MG63 (cell line): ENCODE data around the gene PTGIS. TPM values are rescaled to one million over a fixed set of nuclear protein-coding genes. Genes with fewer than 3 reads are reported as not detected.
A peak's percentile ranks its signal among the peaks of the same experiment; 100 is the strongest.

Experiments used
- DNase-seq: peaks from one replicate; pipeline ENCODE4 v3.0.0-alpha.2; 2020
- H3K27me3 ChIP-seq: fragments of 250-450 bp; sonication (Bioruptor Pico); 2 replicates; pipeline ENCODE4 v1.5.1; 2020; ENCODE audit warnings: mild to moderate bottlenecking, moderate library complexity
- H3K36me3 ChIP-seq: fragments of 250-450 bp; sonication (Bioruptor Pico); 2 replicates; pipeline ENCODE4 v1.5.1; 2020; ENCODE audit warnings: mild to moderate bottlenecking, moderate library complexity
- H3K4me3 ChIP-seq: fragments of 250-450 bp; sonication (Bioruptor Pico); 2 replicates; pipeline ENCODE4 v1.5.1; 2020; ENCODE audit warnings: mild to moderate bottlenecking, moderate library complexity
- H3K9me3 ChIP-seq: fragments of 250-450 bp; sonication (Bioruptor Pico); 2 replicates; pipeline ENCODE4 v1.5.1; 2020; ENCODE audit warnings: mild to moderate bottlenecking, moderate library complexity
- total RNA-seq: library from RNA; depleted of rRNA; stranded (reverse); fragments of >200 nt; shearing (Covaris generic); gene quantifications from 2 replicates; pipeline ENCODE4 v1.2.3, GENCODE V29; 2014; ENCODE audit warnings: low replicate concordance

PTGIS gene
- total RNA-seq, 1 experiment from 2014 or later: 6.2 TPM

DNA sequence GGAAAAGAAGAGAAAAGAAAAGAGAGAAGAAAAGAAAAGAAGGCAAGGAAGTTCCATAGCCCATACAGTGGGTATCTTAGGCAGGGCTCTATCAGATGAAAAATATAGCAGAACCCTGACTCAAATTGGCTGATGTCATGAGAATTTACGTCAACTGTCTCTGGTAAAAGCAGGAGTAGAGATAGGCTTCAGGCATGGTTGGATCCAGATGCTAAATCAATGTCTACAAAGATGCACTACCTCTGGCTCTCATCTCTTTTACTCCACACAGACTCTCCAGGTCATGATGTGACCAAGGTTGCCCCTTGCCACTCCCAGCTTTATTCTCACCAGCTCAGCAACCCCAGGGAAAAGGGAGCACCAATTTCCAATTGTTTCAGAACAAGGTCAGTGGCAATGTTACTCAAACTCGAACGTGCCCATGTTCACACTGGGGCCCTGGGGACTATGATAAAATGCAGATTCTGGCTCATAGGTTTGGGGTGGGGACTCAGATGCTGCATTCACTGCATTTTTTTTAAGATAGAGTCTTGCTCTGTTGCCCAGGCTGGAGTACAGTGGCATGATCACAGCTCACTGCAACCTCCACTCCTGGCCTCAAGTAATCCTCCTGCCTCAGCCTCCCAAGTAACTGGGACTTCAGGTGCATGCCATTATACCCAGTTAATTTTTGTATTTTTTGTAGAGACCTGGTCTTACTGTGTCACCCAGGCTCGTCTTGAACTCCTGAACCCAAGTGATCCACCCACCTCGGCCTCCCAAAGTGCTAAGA is 33.4 kb upstream of the PTGIS start:
- no peak for DNase-seq
- no peaks in the 10 kb centered on the region for H3K27me3 ChIP-seq
- no peak overlapping the region for H3K4me3 ChIP-seq
- H3K9me3 ChIP-seq: no peaks in the 10 kb centered on the region
- H3K36me3 ChIP-seq: no peaks in the 10 kb centered on the region

DNA sequence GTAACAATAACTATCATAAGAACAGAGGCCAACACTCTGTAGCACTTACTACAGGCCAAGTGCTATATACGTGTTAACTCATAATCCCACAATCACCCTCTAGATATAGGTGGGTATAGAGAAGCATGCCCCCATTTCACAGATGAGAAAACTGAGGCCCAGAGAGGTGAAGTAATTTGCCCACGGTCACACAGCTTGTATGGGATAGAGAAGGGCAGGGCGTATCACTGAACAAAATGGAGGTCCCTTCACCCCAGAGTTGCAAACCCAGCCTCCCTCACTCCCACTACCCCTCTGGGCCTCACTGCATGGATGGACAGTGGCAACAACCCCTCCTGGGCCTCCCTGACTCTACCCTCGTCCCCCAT is 31.8 kb upstream of the PTGIS start:
- Histone ChIP-seq H3K9me3 (no peaks in the 10 kb centered on the region), H3K4me3 (no peak overlapping the region), H3K27me3 (no peaks in the 10 kb centered on the region), H3K36me3 (no peaks in the 10 kb centered on the region)
- DNase-seq: no peak

GRCh38 chr20:49597825-49598395 is 30.0 kb upstream of the PTGIS start:
- H3K9me3 ChIP-seq: no peaks in the 10 kb centered on the region
- no peaks in the 10 kb centered on the region for H3K27me3 ChIP-seq
- DNase-seq: no peak
- H3K36me3 ChIP-seq: no peaks in the 10 kb centered on the region
- no peak overlapping the region for H3K4me3 ChIP-seq

- DNase-seq: peak; percentile 71
- Histone ChIP-seq H3K36me3 (no peaks in the 10 kb centered on the region), H3K9me3 (no peaks in the 10 kb centered on the region), H3K4me3 (no peak overlapping the region), H3K27me3 (no peaks in the 10 kb centered on the region)
These were observed 28.0 kb upstream of the PTGIS start for GRCh38 chr20:49595811-49596561.

DNA sequence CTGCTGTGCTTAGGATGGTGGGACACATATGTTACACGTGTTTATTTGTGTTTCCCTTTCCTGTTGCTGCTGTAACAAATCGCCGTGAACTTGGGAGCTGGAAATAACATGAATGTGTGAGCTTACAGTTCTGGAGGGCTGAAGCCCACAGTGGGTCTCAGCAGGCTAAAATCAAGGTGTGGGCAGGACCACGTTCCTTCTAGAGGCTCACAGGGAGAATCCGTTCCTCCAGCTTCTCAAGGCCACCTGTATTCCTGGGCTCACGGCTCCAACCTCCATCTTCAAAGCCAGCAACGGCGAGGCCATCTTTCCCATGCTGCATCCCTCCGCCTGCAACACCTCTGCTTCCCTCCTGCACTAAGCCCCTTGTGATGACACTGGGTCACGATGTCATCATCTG is 27.4 kb upstream of the PTGIS start:
- H3K9me3 ChIP-seq: no peaks in the 10 kb centered on the region
- no peaks in the 10 kb centered on the region for H3K27me3 ChIP-seq
- no peak for DNase-seq
- no peaks in the 10 kb centered on the region for H3K36me3 ChIP-seq
- no peak overlapping the region for H3K4me3 ChIP-seq

DNA sequence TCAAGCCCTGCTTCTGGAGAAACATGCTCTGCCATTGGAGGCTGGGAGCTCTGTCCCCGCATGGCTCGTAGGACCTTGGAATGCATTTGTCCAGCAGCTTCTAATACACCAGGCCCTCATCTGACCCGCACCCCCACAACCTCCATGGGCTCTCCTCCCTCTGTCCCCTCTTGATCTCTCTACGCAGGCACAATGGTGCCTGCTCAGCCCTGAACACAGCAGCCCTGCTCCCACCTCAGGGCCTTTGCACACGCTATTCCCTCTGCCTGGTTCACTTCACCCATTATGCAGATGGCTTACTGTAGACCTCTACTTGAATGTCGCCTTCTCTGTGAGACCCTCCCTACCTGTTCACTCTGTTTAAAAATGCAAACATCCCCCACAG is 27.0 kb upstream of the PTGIS start:
- no peak for DNase-seq
- Histone ChIP-seq H3K36me3 (no peaks in the 10 kb centered on the region), H3K9me3 (no peaks in the 10 kb centered on the region), H3K27me3 (no peaks in the 10 kb centered on the region), H3K4me3 (no peak overlapping the region)

GRCh38 chr20:49594143-49594930 is 26.4 kb upstream of the PTGIS start:
- Histone ChIP-seq H3K27me3 (no peaks in the 10 kb centered on the region), H3K9me3 (no peaks in the 10 kb centered on the region), H3K4me3 (no peak overlapping the region), H3K36me3 (no peaks in the 10 kb centered on the region)
- DNase-seq: peak; percentile 71

- Histone ChIP-seq H3K9me3 (no peaks in the 10 kb centered on the region), H3K36me3 (no peaks in the 10 kb centered on the region), H3K4me3 (no peak overlapping the region), H3K27me3 (no peaks in the 10 kb centered on the region)
- no peak for DNase-seq
These were observed 25.7 kb upstream of the PTGIS start for GRCh38 chr20:49593466-49594142.

- Histone ChIP-seq H3K4me3 (no peak overlapping the region), H3K9me3 (no peaks in the 10 kb centered on the region), H3K27me3 (no peaks in the 10 kb centered on the region), H3K36me3 (no peaks in the 10 kb centered on the region)
- no peak for DNase-seq
These were observed 24.2 kb upstream of the PTGIS start for GRCh38 chr20:49592120-49592519.

DNA sequence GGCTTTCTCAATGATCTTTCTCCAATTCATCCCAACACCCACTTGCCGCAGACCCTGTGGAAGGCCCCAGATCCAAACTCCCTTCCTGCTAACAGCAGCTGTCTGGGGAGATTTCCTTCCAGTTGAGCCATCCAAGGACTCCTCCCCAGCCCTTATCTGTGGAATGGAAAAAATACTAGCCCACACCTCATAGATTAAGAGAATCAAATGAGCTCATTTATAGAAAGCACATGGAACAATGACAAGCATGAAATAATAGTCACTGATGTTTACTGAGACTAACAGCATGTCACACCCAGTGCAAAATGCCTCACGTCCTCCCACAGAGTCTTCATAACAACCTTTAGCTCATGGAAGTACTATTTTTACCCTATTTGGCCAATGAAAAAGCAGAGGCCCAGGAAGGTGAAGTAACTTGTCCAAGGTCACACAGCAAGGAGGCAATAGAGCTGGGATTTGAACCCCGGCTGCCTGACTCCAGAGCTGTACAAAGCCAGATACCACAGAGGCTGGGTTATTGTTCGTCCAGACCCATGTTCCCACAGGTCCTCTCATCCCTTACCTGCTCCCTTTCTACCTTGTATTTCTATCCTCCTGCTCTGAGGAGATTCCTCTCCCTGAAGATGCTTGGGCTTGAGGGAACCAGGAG is 23.4 kb upstream of the PTGIS start:
- no peak for DNase-seq
- H3K27me3 ChIP-seq: no peaks in the 10 kb centered on the region
- no peaks in the 10 kb centered on the region for H3K36me3 ChIP-seq

GRCh38 chr20:49590163-49591017 is 22.5 kb upstream of the PTGIS start:
- no peak for DNase-seq
- Histone ChIP-seq H3K9me3 (no peaks in the 10 kb centered on the region), H3K27me3 (no peaks in the 10 kb centered on the region), H3K36me3 (no peaks in the 10 kb centered on the region), H3K4me3 (no peak overlapping the region)

More for the DNA sequence above, 23.4 kb upstream of the PTGIS start:
- Histone ChIP-seq H3K9me3 (no peaks in the 10 kb centered on the region), H3K4me3 (no peak overlapping the region)

DNA sequence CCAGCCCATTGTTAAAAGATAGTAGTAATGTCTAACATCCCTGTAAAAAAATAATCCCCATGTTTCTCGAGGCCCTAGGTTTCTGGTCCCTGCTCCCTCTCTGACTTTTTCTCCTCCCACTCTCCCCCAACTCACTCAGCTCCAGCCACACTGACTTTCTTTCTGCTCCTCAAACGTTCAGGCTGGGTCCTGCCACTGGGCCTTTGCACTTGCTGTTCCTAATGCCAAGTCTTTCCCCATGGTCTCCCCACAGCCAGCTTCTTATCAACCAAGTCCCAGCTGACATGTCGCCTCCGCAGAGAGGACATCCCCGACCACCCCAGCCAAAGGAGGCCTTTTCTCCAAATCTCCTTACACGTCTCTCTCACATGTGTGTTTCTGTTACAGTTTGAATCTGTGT is 21.8 kb upstream of the PTGIS start:
- DNase-seq: no peak
- no peaks in the 10 kb centered on the region for H3K27me3 ChIP-seq
- no peaks in the 10 kb centered on the region for H3K9me3 ChIP-seq
- H3K4me3 ChIP-seq: no peak overlapping the region
- no peaks in the 10 kb centered on the region for H3K36me3 ChIP-seq

GRCh38 chr20:49587111-49587570 is 19.2 kb upstream of the PTGIS start:
- no peaks in the 10 kb centered on the region for H3K36me3 ChIP-seq
- no peak overlapping the region for H3K4me3 ChIP-seq
- H3K9me3 ChIP-seq: peaks cover 7% of the 10 kb centered on the region
- no peaks in the 10 kb centered on the region for H3K27me3 ChIP-seq
- no peak for DNase-seq

DNA sequence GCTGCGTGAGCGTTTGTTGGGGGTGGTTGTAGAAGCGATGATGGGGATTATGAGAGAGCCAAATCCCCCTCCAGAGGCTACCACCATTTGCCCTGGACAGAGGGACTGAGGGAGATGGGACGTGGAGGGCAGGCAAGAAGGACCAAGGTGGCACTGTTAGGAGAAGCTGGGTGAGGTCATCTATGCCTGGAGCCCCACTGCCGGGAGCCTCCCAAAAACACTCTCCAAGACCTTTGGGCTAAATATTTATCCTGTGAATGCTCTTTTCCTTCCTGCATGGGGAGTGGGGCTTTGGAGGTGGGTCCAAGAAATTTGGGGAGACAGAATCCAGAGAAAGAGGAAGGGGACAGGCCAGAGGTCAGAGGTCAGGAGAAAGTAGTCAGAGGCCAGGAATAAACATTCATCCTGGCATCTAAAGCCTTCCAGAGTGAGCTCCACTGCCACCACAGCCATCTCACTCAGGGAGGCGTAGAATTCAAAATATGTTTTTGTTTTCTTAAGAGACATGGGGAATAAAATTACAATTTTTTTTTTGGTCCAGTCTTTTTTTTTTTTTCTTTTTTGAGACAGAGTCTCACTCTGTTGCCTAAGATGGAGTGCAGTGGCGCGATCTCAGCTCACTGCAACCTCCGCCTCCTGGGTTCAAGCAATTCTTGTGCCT is 17.8 kb upstream of the PTGIS start:
- no peaks in the 10 kb centered on the region for H3K27me3 ChIP-seq
- H3K4me3 ChIP-seq: no peak overlapping the region
- H3K36me3 ChIP-seq: no peaks in the 10 kb centered on the region
- peaks cover 7% of the 10 kb centered on the region for H3K9me3 ChIP-seq
- no peak for DNase-seq
